GM12875 (cell line): ENCODE data around the gene GADL1.

ENCODE experiments used
- H3K4me3 ChIP-seq: one replicate; pipeline ENCODE4 v1.5.1; 2011; ENCODE audit warnings: low read depth, low read length, control low read depth
- CTCF ChIP-seq: IDR thresholded peaks from 2 replicates; pipeline ENCODE4 v1.5.1; 2011; ENCODE audit warnings: low read depth, mild to moderate bottlenecking, control low read depth, inconsistent platforms, low read length, moderate library complexity, borderline replicate concordance; ENCODE audit not compliant: insufficient read depth

Gene GADL1

GRCh38 chr3:30894521-30895251 is at the start of gene GADL1:
Gene GADL1 (minus strand): TSS chr3:30894661. CDS start chr3:30894614, 47 bp downstream.
- no peak within 1 kb of the TSS for H3K4me3 ChIP-seq
- no peak for TF ChIP-seq CTCF

- TF ChIP-seq CTCF: no peak
- no peak overlapping the region for H3K4me3 ChIP-seq
These were observed 49.7 kb upstream of the GADL1 start for GRCh38 chr3:30944124-30944523.

GRCh38 chr3:30943206-30943605 is 48.7 kb upstream of the GADL1 start:
- no peak overlapping the region for H3K4me3 ChIP-seq
- TF ChIP-seq CTCF: no peak

- H3K4me3 ChIP-seq: no peak overlapping the region
- TF ChIP-seq CTCF: no peak
These were observed 46.9 kb upstream of the GADL1 start for GRCh38 chr3:30941342-30941741.

GRCh38 chr3:30940740-30941139 is 46.3 kb upstream of the GADL1 start:
- no peak overlapping the region for H3K4me3 ChIP-seq
- no peak for TF ChIP-seq CTCF

- TF ChIP-seq CTCF: no peak
- no peak overlapping the region for H3K4me3 ChIP-seq
These were observed 39.7 kb upstream of the GADL1 start for GRCh38 chr3:30934208-30934550.

- no peak overlapping the region for H3K4me3 ChIP-seq
- TF ChIP-seq CTCF: no peak
These were observed 39.2 kb upstream of the GADL1 start for GRCh38 chr3:30933478-30934207.
